IPS-20b (cell line): Measurements from ENCODE around the gene CRISP1.
"Not testable (repeated sequence)": the region's sequence is repeated elsewhere in the genome, so short reads cannot be mapped to it uniquely, and the experiment has no call there.

Experiments used
- H3K27ac ChIP-seq: one replicate; pipeline ENCODE4 v1.5.1; 2013; ENCODE audit warnings: low read length
- H3K27me3 ChIP-seq: 2 replicates; pipeline ENCODE4 v1.6.1; 2013; ENCODE audit warnings: mild to moderate bottlenecking, low read length, inconsistent platforms; ENCODE audit not compliant: insufficient read depth
- H3K36me3 ChIP-seq: 2 replicates; pipeline ENCODE4 v1.6.1; 2013; ENCODE audit warnings: low read depth, mild to moderate bottlenecking, inconsistent platforms, low read length, moderate library complexity; ENCODE audit not compliant: insufficient read depth
- H3K4me1 ChIP-seq: 2 replicates; pipeline ENCODE4 v1.6.1; 2013; ENCODE audit warnings: mild to moderate bottlenecking, control low read depth, inconsistent platforms, low read length, moderate library complexity; ENCODE audit not compliant: insufficient read depth
- H3K4me3 ChIP-seq: 2 replicates; pipeline ENCODE4 v1.5.1; 2013; ENCODE audit warnings: mild to moderate bottlenecking, low read length, inconsistent platforms
- H3K9ac ChIP-seq: 2 replicates; pipeline ENCODE4 v1.6.1; 2013; ENCODE audit warnings: low read depth, mild to moderate bottlenecking, inconsistent platforms, low read length, moderate library complexity
- H3K9me3 ChIP-seq: 2 replicates; pipeline ENCODE4 v1.6.1; 2013; ENCODE audit warnings: mild to moderate bottlenecking, low read depth, low read length, inconsistent platforms; ENCODE audit not compliant: insufficient read depth

CRISP1 gene

GRCh38 chr6:49835140-49835539 lies 31.2 kb downstream of the CRISP1 start:
- H3K36me3 ChIP-seq = no peaks in the 10 kb centered on the region
- H3K9ac ChIP-seq = no peak overlapping the region
- H3K4me3 ChIP-seq = no peak overlapping the region
- H3K27me3 ChIP-seq = no peaks in the 10 kb centered on the region
- no peak overlapping the region for H3K27ac ChIP-seq
- H3K9me3 ChIP-seq = no peaks in the 10 kb centered on the region
- peaks cover 16% of the 10 kb centered on the region; the same call in 1 of the 2 replicates for H3K4me1 ChIP-seq

DNA sequence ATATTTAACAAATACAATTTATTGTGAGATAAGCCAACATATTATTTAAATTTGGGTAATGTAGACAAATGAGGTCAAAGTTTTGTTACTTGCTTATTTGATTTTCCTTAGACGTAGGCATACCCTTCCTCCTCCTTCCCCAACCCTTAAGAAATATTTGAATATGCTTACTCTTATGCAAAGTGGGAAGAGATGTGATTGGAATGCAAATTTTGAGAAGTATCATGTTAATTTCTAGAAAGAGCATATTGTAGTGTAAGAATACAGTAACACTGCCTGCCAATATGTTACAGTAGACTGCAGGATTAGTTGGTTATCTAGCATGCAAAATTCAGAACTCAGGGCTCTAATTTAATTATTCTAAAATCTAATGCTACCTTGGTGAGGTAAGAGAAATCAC lies 32.9 kb downstream of the CRISP1 start:
- no peak overlapping the region for H3K9ac ChIP-seq
- H3K4me3 ChIP-seq = peak overlapping the region; percentile 42; the same call in 1 of the 2 replicates
- H3K27ac ChIP-seq = no peak overlapping the region
- no peaks in the 10 kb centered on the region for H3K27me3 ChIP-seq
- H3K9me3 ChIP-seq = no peaks in the 10 kb centered on the region
- H3K36me3 ChIP-seq = no peaks in the 10 kb centered on the region
- H3K4me1 ChIP-seq = peaks cover 16% of the 10 kb centered on the region; the same call in 1 of the 2 replicates

GRCh38 chr6:49826743-49827406 lies 39.5 kb downstream of the CRISP1 start:
- H3K4me3 ChIP-seq = no peak overlapping the region
- H3K9me3 ChIP-seq = no peaks in the 10 kb centered on the region
- H3K27ac ChIP-seq = no peak overlapping the region
- no peaks in the 10 kb centered on the region for H3K27me3 ChIP-seq
- no peaks in the 10 kb centered on the region for H3K4me1 ChIP-seq
- H3K36me3 ChIP-seq = no peaks in the 10 kb centered on the region
- no peak overlapping the region for H3K9ac ChIP-seq

DNA sequence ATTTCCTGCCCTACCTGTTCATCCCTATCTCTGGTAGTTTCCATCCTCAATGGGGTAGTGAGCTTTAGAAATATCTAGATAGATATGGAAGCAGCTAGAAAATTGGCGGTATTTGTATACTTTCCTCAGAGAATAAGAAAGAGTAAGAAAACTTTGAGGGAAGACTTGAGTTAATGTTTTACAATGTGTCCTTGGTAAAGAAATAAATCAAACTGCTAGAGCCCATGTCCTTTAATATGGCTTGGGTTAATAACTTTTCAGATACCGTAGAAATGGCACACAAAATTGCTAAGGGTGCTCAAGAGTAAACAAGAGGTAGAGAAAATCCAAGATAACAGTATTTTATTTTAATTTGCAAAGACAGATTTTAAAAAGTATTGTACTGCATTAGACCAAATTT lies 51.2 kb downstream of the CRISP1 start:
- no peaks in the 10 kb centered on the region for H3K9me3 ChIP-seq
- no peaks in the 10 kb centered on the region for H3K27me3 ChIP-seq
- no peak overlapping the region for H3K4me3 ChIP-seq
- no peaks in the 10 kb centered on the region for H3K4me1 ChIP-seq
- no peaks in the 10 kb centered on the region for H3K36me3 ChIP-seq
- H3K27ac ChIP-seq = no peak overlapping the region
- no peak overlapping the region for H3K9ac ChIP-seq

- Histone ChIP-seq H3K4me3 (no peak overlapping the region), H3K9ac (no peak overlapping the region), H3K27me3 (no peaks in the 10 kb centered on the region), H3K9me3 (no peaks in the 10 kb centered on the region), H3K36me3 (no peaks in the 10 kb centered on the region), H3K4me1 (no peaks in the 10 kb centered on the region), H3K27ac (no peak overlapping the region)
Observed at GRCh38 chr6:49813248-49813647, 53.1 kb downstream of the CRISP1 start.

DNA sequence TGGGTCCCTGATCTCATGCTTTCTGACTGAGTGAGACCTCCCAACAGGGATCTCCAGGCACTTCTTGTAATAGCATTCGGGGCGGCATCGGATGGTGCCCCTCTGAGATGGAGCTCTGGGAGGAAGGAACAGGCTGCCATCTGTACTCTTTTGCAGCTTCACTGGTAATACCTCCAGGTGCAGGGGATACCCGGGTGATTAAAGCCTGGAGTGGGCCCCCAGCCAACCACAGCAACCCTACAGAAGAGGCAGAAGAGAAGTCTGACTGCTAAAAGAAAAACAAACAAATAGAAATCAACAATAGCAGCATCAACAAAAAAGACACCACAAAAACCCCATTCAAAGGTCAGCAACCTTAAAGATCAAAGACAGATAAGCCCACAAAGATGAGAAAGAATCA lies 60.2 kb downstream of the CRISP1 start:
- Histone ChIP-seq H3K4me3 (no peak overlapping the region), H3K27me3 (no peaks in the 10 kb centered on the region), H3K9me3 (no peaks in the 10 kb centered on the region), H3K27ac (no peak overlapping the region), H3K4me1 (no peaks in the 10 kb centered on the region), H3K9ac (no peak overlapping the region), H3K36me3 (no peaks in the 10 kb centered on the region)

- no peaks in the 10 kb centered on the region for H3K36me3 ChIP-seq
- H3K27ac ChIP-seq = no peak overlapping the region
Observed at GRCh38 chr6:49805246-49805645, 61.1 kb downstream of the CRISP1 start.

GRCh38 chr6:49801525-49801924 lies 64.8 kb downstream of the CRISP1 start:
- no peaks in the 10 kb centered on the region for H3K36me3 ChIP-seq
- no peaks in the 10 kb centered on the region for H3K27me3 ChIP-seq
- H3K4me3 ChIP-seq = no peak overlapping the region
- no peaks in the 10 kb centered on the region for H3K4me1 ChIP-seq
- H3K9ac ChIP-seq = no peak overlapping the region
- no peaks in the 10 kb centered on the region for H3K9me3 ChIP-seq
- no peak overlapping the region for H3K27ac ChIP-seq

More at GRCh38 chr6:49805246-49805645, 61.1 kb downstream of the CRISP1 start:
- no peaks in the 10 kb centered on the region for H3K9me3 ChIP-seq
- H3K9ac ChIP-seq = no peak overlapping the region
- no peaks in the 10 kb centered on the region for H3K27me3 ChIP-seq
- H3K4me3 ChIP-seq = no peak overlapping the region
- H3K4me1 ChIP-seq = no peaks in the 10 kb centered on the region

GRCh38 chr6:49799090-49799489 lies 67.2 kb downstream of the CRISP1 start:
- Histone ChIP-seq H3K27me3 (no peaks in the 10 kb centered on the region), H3K27ac (no peak overlapping the region), H3K36me3 (no peaks in the 10 kb centered on the region)

GRCh38 chr6:49796842-49797455 lies 69.4 kb downstream of the CRISP1 start:
- H3K27ac ChIP-seq, H3K9me3 ChIP-seq, H3K36me3 ChIP-seq, H3K4me1 ChIP-seq, H3K9ac ChIP-seq, H3K27me3 ChIP-seq: not testable (repeated sequence)
- H3K4me3 ChIP-seq = peak overlapping the region; percentile 59

More at GRCh38 chr6:49799090-49799489, 67.2 kb downstream of the CRISP1 start:
- no peak overlapping the region for H3K9ac ChIP-seq
- H3K4me1 ChIP-seq = no peaks in the 10 kb centered on the region
- no peaks in the 10 kb centered on the region for H3K9me3 ChIP-seq
- no peak overlapping the region for H3K4me3 ChIP-seq

GRCh38 chr6:49790341-49790740 lies 76.0 kb downstream of the CRISP1 start:
- Histone ChIP-seq H3K9ac (no peak overlapping the region), H3K27me3 (no peaks in the 10 kb centered on the region), H3K4me1 (no peaks in the 10 kb centered on the region), H3K4me3 (no peak overlapping the region), H3K27ac (no peak overlapping the region), H3K36me3 (no peaks in the 10 kb centered on the region), H3K9me3 (no peaks in the 10 kb centered on the region)

GRCh38 chr6:49787176-49787575 lies 79.2 kb downstream of the CRISP1 start, which contains the start of gene PGK2:
Gene PGK2, minus strand, starts transcription at chr6:49787285. Its CDS starts 98 bp downstream, at chr6:49787187.
- H3K4me1 ChIP-seq = no peaks in the 10 kb centered on the region
- no peaks in the 10 kb centered on the region for H3K9me3 ChIP-seq
- no peaks in the 10 kb centered on the region for H3K27me3 ChIP-seq
- no peak within 1 kb of the TSS for H3K9ac ChIP-seq
- no peak within 1 kb of the TSS for H3K27ac ChIP-seq
- no peak within 1 kb of the TSS for H3K4me3 ChIP-seq
- H3K36me3 ChIP-seq = no peaks in the 10 kb centered on the region
